ENCODE results near the gene CRLF2.

- TF ChIP-seq CTCF (IDR thresholded peaks at IDR 0.05; ENCODE audit: low read length) (no peak), EZH2phosphoT487 (IDR thresholded peaks at IDR 0.05; ENCODE audit: low read length) (no peak), EZH2 (optimal IDR thresholded peaks at IDR 0.05; ENCODE audit: low read depth, low read length) (no peak)
Observed at GRCh38 chrX:1147611-1148515, 64.6 kb downstream of the CRLF2 start.

Measured in MM.1S (cell line).